HuH-7 (cell line): ENCODE data around the gene ZNF398.

ENCODE experiments used
- DNase-seq: peaks from one replicate; pipeline ENCODE4 v3.0.0; 2011; ENCODE audit warnings: low spot score

ZNF398 gene

DNA sequence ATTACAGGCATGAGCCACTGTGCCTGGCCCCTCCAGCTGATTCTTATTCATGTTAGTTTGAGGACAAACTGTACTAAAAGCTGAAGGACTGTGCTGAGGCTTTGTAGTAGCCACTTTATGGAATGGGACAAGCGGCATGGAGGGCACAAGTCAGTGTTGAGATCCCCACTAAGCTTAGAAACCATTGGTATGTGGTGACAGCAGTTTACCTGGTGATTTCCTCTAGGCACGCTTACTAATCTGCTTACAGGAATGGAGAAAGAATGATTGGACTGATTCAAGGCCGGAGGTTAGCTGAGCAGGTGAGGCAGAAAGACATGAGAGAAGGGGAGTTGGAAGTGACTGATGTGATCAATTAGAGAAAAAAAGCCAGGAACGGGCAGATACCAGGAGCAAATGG, 3.7 kb downstream of the ZNF398 start:
- DNase-seq: no peak

DNA sequence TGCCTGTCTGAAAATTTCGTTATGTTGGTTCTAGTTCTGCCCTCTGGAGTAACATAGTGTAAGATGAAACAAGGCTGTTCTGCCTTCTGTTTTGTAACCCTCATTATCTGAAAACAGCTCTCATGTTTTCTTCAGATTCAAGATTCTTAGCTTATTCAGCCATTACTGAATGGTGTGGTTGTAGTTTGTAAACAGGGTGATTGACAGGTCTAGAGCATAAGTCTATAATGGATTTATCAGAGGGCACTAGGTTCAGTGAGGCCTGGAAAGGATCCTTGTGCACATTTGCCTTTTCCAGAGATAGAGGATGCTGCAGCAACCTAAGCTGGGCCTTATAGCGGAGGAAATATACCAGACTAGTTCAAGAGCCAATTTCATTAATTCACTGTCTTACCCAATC, 6.1 kb downstream of the ZNF398 start:
- DNase-seq: no peak

DNA sequence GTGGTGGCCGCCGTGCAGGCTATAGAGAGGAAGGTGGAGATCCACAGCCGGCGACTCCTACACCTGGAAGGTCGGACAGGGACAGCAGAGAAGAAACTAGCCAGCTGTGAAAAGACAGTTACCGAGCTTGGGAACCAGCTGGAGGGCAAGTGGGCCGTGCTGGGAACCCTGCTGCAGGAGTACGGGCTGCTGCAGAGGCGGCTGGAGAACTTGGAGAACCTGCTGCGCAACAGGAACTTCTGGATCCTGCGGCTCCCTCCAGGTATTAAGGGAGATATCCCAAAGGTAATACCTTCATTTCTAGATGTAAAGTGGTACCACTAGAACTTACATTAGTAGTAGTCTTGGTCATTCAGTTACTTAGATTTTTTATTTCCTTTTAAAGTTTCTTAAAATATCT, 6.8 kb downstream of the ZNF398 start:
- no peak for DNase-seq

DNA sequence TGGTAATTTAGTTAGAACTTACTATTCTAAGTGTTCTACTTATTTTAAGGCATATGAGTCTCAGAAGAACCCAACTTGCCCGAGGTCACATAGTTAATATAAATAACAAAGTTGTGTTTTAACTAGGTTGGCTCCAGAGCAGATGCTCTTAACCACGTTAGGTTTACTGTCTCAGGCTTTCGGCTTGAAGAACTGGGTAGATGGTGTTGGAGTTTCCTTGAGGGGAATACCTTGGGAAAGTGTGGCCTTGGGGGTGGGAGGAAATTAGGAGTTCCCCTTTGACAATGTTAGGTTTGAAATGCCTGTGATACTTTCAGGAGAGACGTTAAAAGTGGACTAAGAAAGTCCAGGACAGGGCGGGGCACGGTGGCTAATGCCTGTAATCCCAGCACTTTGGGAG, 9.6 kb downstream of the ZNF398 start:
- DNase-seq: no peak

DNA sequence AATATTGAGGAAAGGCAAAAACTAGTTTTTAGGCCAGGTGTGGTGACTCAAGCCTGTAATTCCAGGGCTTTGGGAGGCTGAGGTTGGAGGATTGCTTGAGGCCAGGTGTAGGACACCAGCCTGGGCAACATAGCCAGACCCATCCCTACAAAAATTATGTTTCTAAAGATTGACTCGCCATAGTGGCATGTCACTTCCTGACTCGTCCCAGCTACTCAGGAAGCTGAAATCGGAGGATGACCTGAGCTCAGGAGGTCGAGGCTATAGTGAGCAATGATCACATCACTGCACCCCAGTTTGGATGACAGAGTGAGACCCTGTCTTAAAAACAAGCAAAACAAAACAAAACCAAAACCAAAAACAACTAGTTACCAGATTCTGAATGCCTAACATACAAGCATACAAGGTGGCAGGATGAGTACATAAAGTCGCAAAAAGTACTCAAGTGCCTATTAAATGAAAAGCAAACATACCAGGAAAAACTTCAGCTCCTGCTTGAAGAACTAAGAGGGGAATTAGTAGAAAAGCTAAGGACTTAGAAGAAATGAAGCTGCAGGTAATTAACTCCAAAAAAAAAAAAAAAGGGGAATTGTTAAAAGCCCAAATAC, 14.1 kb downstream of the ZNF398 start:
- DNase-seq: no peak

DNA sequence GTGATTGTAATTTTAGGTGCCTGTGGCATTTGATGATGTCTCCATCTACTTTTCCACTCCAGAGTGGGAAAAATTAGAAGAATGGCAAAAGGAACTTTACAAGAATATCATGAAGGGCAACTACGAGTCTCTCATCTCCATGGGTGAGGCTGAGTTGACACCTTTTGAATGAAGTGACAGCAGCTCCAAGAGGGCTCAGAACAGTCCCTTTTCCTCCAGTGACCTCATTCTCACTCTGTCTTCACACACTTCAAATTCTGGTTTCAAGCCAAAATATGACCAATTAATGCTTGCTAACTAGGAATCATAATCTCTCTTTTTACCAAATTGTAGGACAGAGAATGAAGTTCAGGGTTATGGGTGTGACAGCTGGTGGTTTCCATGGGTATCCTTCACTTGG, 18.9 kb downstream of the ZNF398 start:
- no peak for DNase-seq

DNA sequence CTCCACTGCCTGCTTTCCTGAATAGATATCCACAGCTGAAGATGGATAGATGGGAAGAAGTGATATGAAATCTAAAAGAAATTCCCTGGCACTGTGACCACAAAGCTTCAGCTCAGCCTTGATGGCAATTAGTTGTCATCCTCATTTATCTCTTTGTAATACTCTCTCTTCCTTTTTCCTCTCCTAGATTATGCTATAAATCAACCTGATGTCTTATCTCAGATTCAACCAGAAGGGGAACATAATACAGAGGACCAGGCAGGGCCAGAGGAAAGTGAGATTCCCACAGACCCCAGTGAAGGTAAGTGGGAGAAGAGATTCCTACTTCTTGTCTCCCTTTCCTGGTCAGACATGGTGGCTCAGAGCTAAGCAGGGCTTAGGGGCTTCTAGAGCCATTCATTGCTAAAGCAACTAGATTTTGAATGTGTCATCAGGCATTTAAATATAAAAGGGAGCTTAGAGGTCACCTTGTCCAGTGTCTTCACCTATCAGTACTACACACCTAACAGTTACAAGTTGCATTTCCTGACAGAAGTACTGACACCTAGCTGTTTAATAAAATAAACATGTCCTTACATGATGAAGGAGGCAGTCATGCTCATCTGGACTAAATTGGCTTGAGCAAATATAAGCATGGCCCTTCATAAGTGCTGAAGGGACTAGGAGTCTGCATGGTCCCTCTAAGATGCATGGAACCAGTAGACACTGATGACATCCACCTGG, 19.5 kb downstream of the ZNF398 start:
- DNase-seq: no peak

DNA sequence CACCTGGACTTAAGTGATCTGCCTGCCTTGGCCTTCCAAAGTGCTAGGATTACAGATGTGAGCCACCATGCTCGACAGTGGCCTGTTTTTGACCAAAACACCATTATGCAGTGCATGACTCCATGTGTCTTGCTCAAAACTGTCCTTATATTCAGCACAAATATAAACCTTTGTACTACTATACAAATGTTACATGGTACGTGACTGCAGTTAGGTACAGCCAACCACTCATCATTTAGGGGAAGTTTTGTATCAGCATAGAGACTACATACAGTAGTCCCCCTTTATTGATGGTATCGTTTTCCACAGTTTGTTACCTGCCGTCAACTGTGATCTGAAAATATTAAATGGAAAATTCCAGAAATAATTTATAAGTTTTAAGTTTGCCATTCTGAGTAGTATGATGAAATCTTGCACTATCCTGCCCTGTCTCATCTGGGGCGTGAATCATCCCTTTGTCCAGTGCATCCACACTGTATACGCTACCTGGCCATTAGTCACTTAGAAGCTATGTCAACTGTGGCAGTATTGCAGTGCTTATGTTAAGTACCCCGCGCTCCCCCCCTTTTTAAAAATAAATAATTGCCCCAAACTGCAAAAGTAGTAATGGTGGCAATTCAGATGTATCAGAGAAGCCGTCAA, 24.8 kb downstream of the ZNF398 start:
- no peak for DNase-seq

DNA sequence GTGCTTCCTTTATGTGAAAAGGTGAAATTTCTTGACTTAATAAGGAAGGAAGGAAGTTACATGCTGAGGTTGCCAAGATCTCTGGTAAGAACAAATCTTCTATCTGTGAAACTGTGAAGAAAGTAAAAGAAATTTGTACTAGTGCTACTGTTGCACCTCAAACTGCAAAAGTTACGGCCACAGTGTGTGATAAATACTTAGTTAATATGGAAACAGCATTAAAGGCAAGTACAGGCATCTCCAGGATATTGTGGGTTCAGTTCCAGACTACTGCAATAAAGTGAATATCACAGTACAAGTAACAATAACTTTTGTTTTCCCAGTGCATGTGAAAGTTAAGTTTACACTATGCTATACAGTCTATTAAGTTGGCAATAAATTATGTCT, 25.3 kb downstream of the ZNF398 start:
- DNase-seq: no peak

DNA sequence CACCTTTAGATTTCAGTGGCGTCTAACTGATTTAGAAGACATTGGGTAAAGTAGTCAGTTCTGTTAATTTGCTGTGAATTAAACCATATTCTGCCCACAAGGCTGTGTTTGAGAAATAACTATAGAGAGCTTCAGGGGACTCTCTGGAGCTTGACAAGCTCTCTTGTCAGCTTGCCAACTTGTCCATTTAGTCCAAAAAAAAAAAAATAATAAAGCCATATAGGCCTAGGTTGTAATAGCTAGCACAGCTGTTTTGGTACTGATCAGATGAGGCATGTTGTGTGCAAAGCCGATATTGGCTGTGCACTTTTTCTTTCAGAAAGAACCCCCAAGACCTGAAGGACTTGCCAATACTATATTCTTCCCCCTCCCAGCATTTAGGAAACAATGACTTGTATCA, 27.9 kb downstream of the ZNF398 start:
- DNase-seq: no peak

DNA sequence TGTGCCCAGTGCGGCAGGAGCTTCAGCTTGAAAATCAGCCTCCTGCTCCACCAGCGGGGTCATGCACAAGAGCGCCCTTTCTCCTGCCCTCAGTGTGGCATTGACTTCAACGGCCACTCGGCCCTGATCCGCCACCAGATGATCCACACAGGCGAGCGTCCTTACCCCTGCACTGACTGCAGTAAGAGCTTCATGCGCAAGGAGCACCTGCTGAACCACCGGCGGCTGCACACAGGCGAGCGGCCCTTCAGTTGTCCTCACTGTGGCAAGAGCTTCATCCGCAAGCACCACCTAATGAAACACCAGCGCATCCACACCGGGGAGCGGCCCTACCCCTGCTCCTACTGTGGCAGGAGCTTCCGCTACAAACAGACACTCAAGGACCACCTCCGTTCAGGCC, 32.0 kb downstream of the ZNF398 start:
- no peak for DNase-seq

DNA sequence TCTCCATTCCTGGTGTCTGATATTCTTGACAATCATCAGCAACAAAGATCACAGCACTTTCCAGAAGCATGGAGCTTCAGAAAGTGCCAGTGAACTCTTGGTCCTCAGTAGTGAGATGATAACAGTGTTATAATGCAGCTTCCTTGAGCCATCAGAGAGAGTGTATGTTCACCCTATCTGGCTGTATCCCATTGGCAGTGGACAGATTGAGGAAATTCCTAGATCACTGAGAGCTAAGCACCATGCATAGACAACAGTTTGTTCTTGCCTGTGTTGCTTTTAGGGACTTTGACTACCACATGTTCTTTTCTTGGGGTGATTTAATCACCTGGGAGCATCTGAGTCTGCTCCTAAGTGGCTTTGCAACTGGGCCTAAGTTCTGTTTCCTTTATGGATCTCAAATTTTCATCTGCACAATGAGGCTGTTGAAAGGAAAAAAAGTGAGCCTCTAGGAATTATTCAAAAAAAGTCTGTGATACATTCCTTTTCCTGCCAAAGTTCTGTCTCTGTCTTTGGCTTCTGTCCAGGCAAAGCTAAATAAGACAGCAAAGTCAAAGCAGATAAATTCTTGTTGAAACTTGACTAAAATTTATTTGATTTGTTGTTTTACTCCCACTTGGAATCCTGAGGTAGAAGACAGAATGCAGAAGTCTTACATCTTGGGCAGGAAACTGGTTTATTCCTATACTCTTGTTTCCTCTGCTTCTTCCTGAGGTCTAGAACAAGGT, 33.6 kb downstream of the ZNF398 start:
- DNase-seq: no peak

DNA sequence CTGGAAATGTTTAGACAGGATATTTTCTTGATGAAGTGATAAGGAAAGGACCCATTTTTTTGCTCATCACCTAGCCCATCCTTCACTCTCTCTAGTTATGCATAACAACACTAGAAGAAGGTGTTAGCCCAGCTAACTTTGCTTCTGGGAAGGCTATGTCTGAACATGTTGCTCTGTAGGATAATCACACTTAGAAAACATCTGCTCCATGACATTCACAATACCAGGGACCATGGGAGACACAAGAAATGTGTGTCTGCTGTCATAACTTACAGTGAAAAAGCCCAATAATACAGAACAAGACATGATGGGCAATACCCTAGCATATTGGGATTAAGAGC, 34.2 kb downstream of the ZNF398 start:
- no peak for DNase-seq

DNA sequence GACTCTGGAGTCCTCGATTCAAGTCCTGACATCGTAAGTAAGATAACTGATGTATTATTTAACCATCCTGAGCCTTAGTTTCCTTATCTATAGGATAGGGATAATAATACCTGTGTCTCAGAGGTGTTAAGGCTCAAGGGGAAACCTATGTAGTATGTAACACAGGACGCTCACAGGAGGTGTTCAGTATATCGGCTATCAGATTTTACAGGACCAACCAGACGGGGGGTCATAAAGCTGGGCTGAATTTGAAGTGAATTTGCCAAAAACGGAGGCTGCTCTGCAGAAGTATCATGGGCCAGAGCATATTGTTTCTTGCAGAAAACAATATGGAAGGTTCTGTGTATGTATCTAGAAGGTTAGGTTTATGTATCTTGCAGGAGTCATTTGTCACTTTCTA, 37.0 kb downstream of the ZNF398 start:
- DNase-seq: no peak

DNA sequence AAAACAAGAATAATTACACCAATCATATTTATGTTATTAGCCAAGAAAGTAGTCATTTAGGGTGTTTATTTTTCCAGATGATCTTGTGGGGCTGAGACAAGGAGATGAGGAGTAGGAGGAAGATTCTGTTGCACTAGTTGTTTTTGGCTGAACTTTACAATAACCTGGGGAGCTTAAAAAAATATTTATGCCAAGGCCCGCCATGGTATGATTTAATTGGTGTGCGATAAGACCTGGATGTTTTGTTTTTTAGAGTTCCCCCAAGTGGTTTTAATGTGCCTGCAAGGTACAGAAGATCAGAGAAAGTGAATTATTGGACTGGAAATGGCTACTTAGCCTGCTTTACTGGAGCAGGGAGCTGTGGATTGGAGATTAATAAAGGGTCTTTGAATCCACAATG, 41.0 kb downstream of the ZNF398 start:
- no peak for DNase-seq

DNA sequence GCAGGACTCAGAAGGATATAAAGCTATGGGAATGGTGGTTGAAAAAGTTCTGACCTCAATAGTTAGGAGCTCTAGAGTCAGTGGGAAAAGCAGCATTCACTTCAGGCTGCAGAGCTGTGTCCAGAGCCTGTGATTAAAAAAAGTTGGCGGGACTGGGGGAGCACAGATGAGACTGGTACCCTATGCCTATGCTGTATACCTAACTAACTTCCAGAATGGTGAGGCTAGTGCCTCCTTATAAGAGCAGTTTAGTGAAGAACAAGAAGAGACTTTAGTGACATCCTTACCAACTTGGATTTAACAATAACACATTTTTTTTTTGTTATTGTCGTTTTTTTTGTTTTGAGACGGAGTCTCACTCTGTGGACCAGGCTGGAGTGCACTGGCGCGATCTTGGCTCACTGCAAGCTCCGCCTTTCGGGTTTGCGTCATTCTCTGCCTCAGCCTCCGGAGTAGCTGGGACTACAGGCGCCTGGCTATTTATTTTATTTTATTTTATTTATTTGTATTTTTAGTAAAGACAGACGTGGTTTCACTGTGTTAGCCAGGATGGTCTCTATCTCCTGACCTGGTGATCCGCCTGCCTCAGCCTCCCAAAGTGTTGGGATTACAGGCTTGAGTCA, 41.5 kb downstream of the ZNF398 start:
- DNase-seq: no peak

DNA sequence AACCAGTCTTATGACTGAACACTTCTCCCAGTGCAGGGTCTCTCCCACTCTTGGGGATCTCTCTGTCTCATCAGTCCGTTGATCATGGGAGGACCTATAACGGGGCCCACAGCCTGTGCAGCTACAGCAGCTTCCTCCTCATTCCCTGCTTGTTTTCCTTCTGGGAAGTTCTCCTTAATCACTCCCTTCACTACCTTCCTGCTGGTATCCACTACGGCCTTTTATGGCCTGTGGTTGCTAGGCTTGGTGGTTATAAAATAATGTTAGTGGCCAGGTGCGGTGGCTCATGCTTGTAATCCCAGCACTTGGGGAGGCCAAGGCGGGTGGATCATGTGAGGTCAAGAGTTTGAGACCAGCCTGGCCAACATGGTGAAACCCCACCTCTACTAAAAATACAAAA, 44.6 kb downstream of the ZNF398 start:
- no peak for DNase-seq

DNA sequence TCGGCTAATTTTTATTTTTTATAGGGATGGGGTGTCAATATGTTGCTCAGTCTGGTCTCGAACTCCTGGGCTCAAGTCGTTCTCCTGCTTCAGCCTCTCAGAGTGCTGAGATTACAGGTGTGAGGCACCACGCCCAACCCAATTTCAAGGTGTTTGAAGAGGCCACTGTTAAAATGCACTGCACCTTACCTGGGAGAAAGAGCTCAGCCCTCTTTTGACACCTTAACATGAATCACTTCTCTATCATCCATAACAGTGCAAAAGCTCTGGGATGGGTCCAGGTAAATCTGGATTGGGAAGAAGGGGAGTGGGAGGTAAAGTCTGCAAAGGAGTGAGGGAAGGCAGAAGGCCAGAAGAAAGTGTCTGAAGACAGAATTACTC, 47.5 kb downstream of the ZNF398 start:
- DNase-seq: no peak

DNA sequence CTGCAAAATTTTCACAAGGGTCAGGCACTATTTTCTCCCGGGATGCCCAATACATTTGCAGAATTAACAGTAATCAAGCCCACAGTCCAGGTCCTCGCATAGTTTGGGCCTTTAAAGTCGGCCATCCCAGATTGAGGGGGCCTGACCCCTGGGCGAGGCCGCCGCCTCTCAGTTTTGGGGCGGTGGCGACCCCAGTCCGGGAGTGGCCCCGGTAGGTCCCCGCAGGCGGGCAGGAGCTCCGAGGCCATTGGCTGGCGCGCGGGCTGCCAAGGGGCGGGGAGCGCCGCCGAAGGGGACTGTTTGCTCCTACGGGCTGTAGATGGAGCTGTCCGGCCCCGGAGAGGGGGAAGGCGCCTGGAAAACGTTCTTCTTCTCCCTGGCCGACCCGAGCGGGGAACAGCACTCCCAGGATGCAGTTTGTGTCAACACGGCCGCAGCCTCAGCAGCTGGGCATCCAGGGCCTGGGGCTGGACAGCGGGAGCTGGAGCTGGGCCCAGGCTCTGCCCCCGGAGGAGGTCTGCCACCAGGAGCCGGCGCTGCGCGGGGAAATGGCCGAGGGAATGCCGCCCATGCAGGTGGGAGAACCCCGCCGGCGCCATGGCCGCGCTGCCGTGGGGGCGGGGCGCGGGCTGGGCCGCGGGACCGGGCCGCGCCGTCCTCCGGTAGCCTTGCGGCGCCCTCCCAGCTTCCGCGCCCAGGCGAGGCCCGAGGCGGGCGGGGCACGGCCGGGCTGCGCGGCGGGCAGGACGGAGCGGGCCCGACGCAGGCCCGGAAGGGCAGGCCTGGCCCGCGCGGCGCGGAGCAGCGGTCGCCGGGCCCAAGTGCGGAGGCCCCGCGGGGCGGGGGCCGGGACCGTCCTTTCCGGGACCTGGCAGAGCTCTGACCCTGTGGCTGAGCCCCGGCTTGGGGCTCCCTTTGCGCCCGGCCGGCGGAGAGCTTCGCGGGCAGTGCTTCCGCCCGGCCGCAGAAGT, 48.2 kb downstream of the ZNF398 start, which contains the start of gene ZNF282:
TSS of gene ZNF282 (plus strand) at position 367 of the 971 bp plus-strand sequence. CDS start at position 411, 44 bp downstream.
- peak; percentile 98 for DNase-seq

DNA sequence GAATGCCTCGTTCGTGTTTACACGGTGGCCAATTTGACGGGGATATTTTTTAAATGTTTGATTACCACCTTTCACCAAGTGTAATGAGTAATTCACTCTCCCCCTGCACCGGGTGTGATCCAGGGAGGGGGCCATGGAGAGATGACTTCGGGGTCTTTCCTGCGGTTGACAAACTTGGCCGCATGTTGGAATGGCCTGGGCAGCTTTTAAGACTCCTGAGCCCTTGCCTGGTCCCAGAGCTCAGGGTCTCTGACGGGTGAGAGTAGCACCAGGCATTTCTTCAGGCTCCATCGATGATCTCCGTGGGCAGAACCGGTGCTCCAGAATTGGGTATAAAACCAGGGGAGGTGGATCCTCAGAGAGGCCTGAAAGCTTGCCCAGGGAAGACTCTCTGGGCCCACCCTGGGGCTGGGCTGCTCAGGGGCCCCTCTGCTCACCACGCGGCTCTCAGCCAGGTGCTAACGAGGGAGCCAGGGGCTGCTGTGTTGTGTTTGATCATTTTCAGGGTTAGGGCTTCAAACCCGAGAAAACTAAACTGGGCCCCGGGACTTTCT, 49.0 kb downstream of the ZNF398 start:
- DNase-seq: peak; percentile 30

DNA sequence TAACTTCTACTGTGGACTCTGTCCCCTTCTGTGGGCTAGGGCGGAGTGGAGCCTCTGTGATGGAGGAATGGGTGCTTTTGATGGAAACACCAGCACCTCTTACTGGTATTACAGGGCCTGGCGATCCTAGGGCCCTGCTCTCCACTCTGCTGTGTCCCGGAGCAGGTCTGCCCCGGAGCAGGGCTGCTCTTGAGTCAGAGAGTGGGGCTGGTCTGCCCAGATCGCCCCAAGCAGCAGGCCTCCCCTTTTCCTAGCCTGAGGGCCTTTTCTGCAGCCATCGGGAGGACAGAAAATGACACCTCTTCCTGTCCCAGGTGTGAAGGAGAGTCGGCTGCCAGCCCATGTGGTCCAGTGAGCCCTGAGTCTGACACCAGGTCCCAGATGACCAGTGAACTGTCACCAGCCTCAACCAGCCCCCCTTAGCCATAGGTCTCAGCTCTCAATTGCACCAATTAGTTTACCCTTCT, 49.5 kb downstream of the ZNF398 start:
- peak; percentile 44 for DNase-seq
